HCT116 (cell line): Measurements from ENCODE around the gene DIP2C. TPM values are rescaled to one million over a fixed set of nuclear protein-coding genes. Genes with fewer than 3 reads are reported as not detected.

ENCODE experiments used
- ATAC-seq: fragments of 200-7000 bp; cut with Tn5 transposase; 2 replicates; pipeline ENCODE4 v1.9.1; 2020; ENCODE audit warnings: mild to moderate bottlenecking, moderate library complexity
- BruUV-seq: library from RNA; stranded (reverse); fragments of 400-500 nt; replicated peaks from 2 replicates; lab custom pipeline; 2021; lab: Mats Ljungman, UMichigan
- CTCF ChIA-PET: fragments of 300-600 bp; sonication (Branson Sonifier 250); formaldehyde crosslinking; loops from one replicate; lab custom pipeline; 2021; ENCODE audit warnings: antibody characterized with exemption; lab: Charles Lee
- POLR2A ChIA-PET: fragments of 300-600, 350-600 bp; sonication (Branson Sonifier 250); formaldehyde crosslinking; loops from one replicate; lab custom pipeline; 2021; ENCODE audit warnings: antibody characterized with exemption; lab: Charles Lee
- RAD21 ChIA-PET, 2 experiments: fragments of 300-600 bp; sonication (Branson Sonifier 250); formaldehyde crosslinking; loops; one replicate each; lab custom pipeline; 2023; ENCODE audit warnings: low total read pairs in 2 of 2; ENCODE audit not compliant: uncharacterized antibody in 2 of 2, unreplicated experiment in 2 of 2, low non-redundant PET in 1 of 2; lab: Charles Lee
- DNase-seq: peaks from one replicate; pipeline ENCODE4 v3.0.0-alpha.2; 2010; ENCODE audit warnings: low read depth, low spot score
- H2AFZ ChIP-seq: fragments of 200-600 bp; shearing (Covaris generic), sonication (generic); 2 replicates; pipeline ENCODE4 v1.6.1; 2017; ENCODE audit warnings: low read depth, mixed run types, mixed read lengths, antibody characterized with exemption, low read length; ENCODE audit not compliant: poor library complexity, severe bottlenecking
- H3K27ac ChIP-seq: 2 replicates; pipeline ENCODE4 v1.5.1; 2012; ENCODE audit warnings: low read depth, low read length
- H3K27me3 ChIP-seq: fragments of 200-600 bp; sonication (generic); 2 replicates; pipeline ENCODE4 v1.6.1; 2016; ENCODE audit warnings: mixed run types, low read length, mixed read lengths; ENCODE audit not compliant: insufficient read depth
- H3K36me3 ChIP-seq, 2 experiments: fragments of 200-500 bp in 1 of 2; fragments of 200-600 bp in 1 of 2; sonication (Bioruptor generic) in 1 of 2; sonication (generic) in 1 of 2; 2 replicates each; pipeline versions ENCODE4 v1.5.1 to v1.6.1; 2014 to 2016; ENCODE audit warnings: low read length in 2 of 2, inconsistent platforms in 1 of 2, mixed read lengths in 1 of 2, mixed run types in 1 of 2; ENCODE audit not compliant: insufficient read depth in 2 of 2, control insufficient read depth in 1 of 2
- H3K4me1 ChIP-seq, 2 experiments: fragments of 200-600 bp in 1 of 2; sonication (generic) in 1 of 2; 2 replicates each; pipeline versions ENCODE4 v1.5.1 to v1.6.1; 2012 to 2017; ENCODE audit warnings: low read length in 2 of 2, inconsistent platforms in 1 of 2, mild to moderate bottlenecking in 1 of 2, mixed read lengths in 1 of 2, mixed run types in 1 of 2, moderate library complexity in 1 of 2; ENCODE audit not compliant: insufficient read depth in 2 of 2, control insufficient read depth in 1 of 2
- H3K4me2 ChIP-seq: fragments of 200-600 bp; sonication (generic); 2 replicates; pipeline ENCODE4 v1.6.1; 2017; ENCODE audit warnings: mixed run types, low read length, mixed read lengths
- H3K4me3 ChIP-seq, 2 experiments: fragments of 200-600 bp in 1 of 2; sonication (generic) in 1 of 2; replicated peaks in 1 of 2; 2 replicates each; pipeline ENCODE4 v1.5.1; 2011 to 2016; ENCODE audit warnings: low read length in 2 of 2, control low read depth in 1 of 2, low read depth in 1 of 2, mild to moderate bottlenecking in 1 of 2, mixed read lengths in 1 of 2, mixed run types in 1 of 2
- H3K79me2 ChIP-seq: fragments of 200-600 bp; sonication (generic); 2 replicates; pipeline ENCODE4 v1.6.1; 2017; ENCODE audit warnings: mild to moderate bottlenecking, mixed run types, low read length, moderate library complexity, mixed read lengths; ENCODE audit not compliant: insufficient read depth
- H3K9ac ChIP-seq: fragments of 200-600 bp; sonication (generic); 2 replicates; pipeline ENCODE4 v1.6.1; 2016; ENCODE audit warnings: low read length, mixed read lengths
- H3K9me2 ChIP-seq: fragments of 200-600 bp; sonication (generic), shearing (Covaris generic); 2 replicates; pipeline ENCODE4 v1.6.1; 2017; ENCODE audit warnings: mixed run types, mild to moderate bottlenecking, moderate library complexity; ENCODE audit not compliant: insufficient read depth
- H3K9me3 ChIP-seq, 2 experiments: fragments of 200-500 bp in 1 of 2; fragments of 200-600 bp in 1 of 2; sonication (Bioruptor generic) in 1 of 2; sonication (generic) in 1 of 2; 2 replicates each; pipeline ENCODE4 v1.6.1; 2014 to 2017; ENCODE audit warnings: low read length in 2 of 2, mixed read lengths in 2 of 2, inconsistent platforms in 1 of 2, low read depth in 1 of 2, mild to moderate bottlenecking in 1 of 2, mixed run types in 1 of 2, moderate library complexity in 1 of 2; ENCODE audit not compliant: control insufficient read depth in 1 of 2, insufficient read depth in 1 of 2
- H4K20me1 ChIP-seq: fragments of 200-600 bp; sonication (generic), shearing (Covaris generic); 2 replicates; pipeline ENCODE4 v1.6.1; 2017; ENCODE audit warnings: mixed run types, mild to moderate bottlenecking, moderate library complexity; ENCODE audit not compliant: insufficient read depth
- CBX3 ChIP-seq: IDR thresholded peaks from 2 replicates; pipeline ENCODE4 v1.6.1; 2012; ENCODE audit warnings: low read depth
- EZH2 ChIP-seq: fragments of 200-600 bp; sonication (generic); IDR thresholded peaks from 2 replicates; pipeline ENCODE4 v1.6.1; 2017; ENCODE audit warnings: antibody characterized with exemption, mixed run types
- POLR2A ChIP-seq: IDR thresholded peaks from 2 replicates; pipeline ENCODE4 v1.7.0; 2011; ENCODE audit warnings: borderline replicate concordance; ENCODE audit not compliant: insufficient read depth, insufficient read length; ENCODE audit errors: extremely low read depth
- POLR2AphosphoS5 ChIP-seq: IDR thresholded peaks from 2 replicates; pipeline ENCODE4 v1.6.1; 2011; ENCODE audit warnings: mild to moderate bottlenecking, low read depth, low read length, moderate library complexity
- RAD21 ChIP-seq: IDR thresholded peaks from 2 replicates; pipeline ENCODE4 v1.6.1; 2012; ENCODE audit warnings: low read depth, mild to moderate bottlenecking
- SRF ChIP-seq: IDR thresholded peaks from 2 replicates; pipeline ENCODE4 v1.6.1; 2012; ENCODE audit warnings: low read depth
- TCF7L2 ChIP-seq: IDR thresholded peaks from 2 replicates; pipeline ENCODE4 v1.7.0; 2011; ENCODE audit warnings: borderline replicate concordance, inconsistent platforms; ENCODE audit not compliant: insufficient read depth, insufficient read length; ENCODE audit errors: extremely low read depth
- ZFX ChIP-seq: fragments of 450-650 bp; IDR thresholded peaks from 2 replicates; pipeline ENCODE4 v1.6.1; 2017
- intact Hi-C: fragments of 100-400 bp; cut with micrococcal nuclease; formaldehyde crosslinking; loops from 2 replicates; pipeline ENCODE4 v1.10.0; 2022
- total RNA-seq: library from RNA; stranded (reverse); gene quantifications from one replicate; pipeline ENCODE4 v1.2.1, GENCODE V29; 2021; ENCODE audit not compliant: unreplicated experiment
- TF ChIP-seq, protein P1 (sequence below): IDR thresholded peaks from 2 replicates; pipeline ENCODE4 v1.6.1; 2011; ENCODE audit warnings: mild to moderate bottlenecking, low read length, moderate library complexity; ENCODE audit not compliant: insufficient replicate concordance; ENCODE audit errors: extremely low read depth
- TF ChIP-seq, protein P2 (sequence below): IDR thresholded peaks from 2 replicates; pipeline ENCODE4 v1.6.1; 2012

The DIP2C gene
- total RNA-seq, 1 experiment from 2014 or later = 15.4 TPM

DNA sequence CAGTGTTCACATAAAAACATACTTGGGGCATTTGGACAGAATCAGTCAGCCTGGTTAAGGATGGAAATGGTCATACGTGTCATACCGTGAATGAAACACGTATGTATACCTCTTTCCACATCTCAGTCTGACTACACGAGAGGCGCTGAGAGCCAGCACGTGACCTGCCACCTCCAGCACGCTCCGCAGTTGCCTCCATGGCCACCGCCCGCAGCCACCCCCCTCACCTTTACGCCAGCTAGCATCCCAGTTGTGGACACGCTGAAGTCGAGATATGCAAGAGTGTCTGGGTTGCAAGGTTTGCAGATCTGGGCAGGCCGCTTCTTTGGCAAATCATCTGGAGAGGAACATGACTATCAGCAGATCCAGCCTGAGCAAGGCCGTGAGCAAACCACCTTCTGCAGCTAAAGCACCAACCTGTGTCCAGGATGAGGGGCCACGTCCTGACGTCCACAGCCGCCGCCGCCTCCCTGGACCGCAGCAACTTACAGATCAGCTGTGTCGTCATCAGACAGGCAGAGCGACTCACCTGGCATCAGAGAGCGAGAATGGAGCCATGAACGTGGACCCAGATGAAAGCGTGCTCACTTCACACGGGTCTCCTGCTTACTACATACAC, 344.8 kb downstream of the DIP2C start:
- no peak overlapping the region for H2AFZ ChIP-seq
- H3K4me2 ChIP-seq = no peak overlapping the region
- H3K27ac ChIP-seq = no peak overlapping the region
- DNase-seq (no peak), ATAC-seq (no peak)
- H3K4me1 ChIP-seq = no peaks in the 10 kb centered on the region
- H3K36me3 ChIP-seq = peaks cover 0 to 5% of the 10 kb centered on the region in 2 experiments; a peak in 1 of 4 replicates
- H3K9ac ChIP-seq = no peak overlapping the region
- no TSS peak for BruUV-seq
- H4K20me1 ChIP-seq = no peaks in the 10 kb centered on the region
- ChIA-PET CTCF (no interaction called here), RAD21 (no interaction called here), POLR2A (no interaction called here)
- H3K4me3 ChIP-seq = no peak overlapping the region
- no peaks in the 10 kb centered on the region for H3K79me2 ChIP-seq
- H3K27me3 ChIP-seq = no peaks in the 10 kb centered on the region
- no peaks in the 10 kb centered on the region for H3K9me3 ChIP-seq
- intact Hi-C loops = no loop called here
- no peaks in the 10 kb centered on the region for H3K9me2 ChIP-seq
- no peak for TF ChIP-seq RAD21
- TF ChIP-seq POLR2A = no peak
- no peak for TF ChIP-seq TCF7L2
- no peak for TF ChIP-seq CBX3
- TF ChIP-seq SRF = no peak
- TF ChIP-seq EZH2 = no peak
- TF ChIP-seq, protein P1, sequence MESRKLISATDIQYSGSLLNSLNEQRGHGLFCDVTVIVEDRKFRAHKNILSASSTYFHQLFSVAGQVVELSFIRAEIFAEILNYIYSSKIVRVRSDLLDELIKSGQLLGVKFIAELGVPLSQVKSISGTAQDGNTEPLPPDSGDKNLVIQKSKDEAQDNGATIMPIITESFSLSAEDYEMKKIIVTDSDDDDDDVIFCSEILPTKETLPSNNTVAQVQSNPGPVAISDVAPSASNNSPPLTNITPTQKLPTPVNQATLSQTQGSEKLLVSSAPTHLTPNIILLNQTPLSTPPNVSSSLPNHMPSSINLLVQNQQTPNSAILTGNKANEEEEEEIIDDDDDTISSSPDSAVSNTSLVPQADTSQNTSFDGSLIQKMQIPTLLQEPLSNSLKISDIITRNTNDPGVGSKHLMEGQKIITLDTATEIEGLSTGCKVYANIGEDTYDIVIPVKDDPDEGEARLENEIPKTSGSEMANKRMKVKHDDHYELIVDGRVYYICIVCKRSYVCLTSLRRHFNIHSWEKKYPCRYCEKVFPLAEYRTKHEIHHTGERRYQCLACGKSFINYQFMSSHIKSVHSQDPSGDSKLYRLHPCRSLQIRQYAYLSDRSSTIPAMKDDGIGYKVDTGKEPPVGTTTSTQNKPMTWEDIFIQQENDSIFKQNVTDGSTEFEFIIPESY = no peak
- TF ChIP-seq, protein P2, sequence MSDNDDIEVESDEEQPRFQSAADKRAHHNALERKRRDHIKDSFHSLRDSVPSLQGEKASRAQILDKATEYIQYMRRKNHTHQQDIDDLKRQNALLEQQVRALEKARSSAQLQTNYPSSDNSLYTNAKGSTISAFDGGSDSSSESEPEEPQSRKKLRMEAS = no peak
- no peak for TF ChIP-seq ZFX
- TF ChIP-seq POLR2AphosphoS5 = no peak
